ENCODE data around the gene GABBR2.

Gene GABBR2

GRCh38 chr9:98571643-98572042, 137.1 kb downstream of the GABBR2 start:
- FAIRE-seq (no peak), DNase-seq (ENCODE audit: insufficient read length, low spot score) (no peak)
- TF ChIP-seq CTCF (IDR thresholded peaks at IDR 0.05; ENCODE audit: insufficient read depth, missing control alignments) = no peak

- DNase-seq (ENCODE audit: insufficient read length, low spot score) (no peak), FAIRE-seq (no peak)
- TF ChIP-seq CTCF (IDR thresholded peaks at IDR 0.05; ENCODE audit: insufficient read depth, missing control alignments) = peak; percentile 1
Measured at GRCh38 chr9:98570663-98571440, 137.9 kb downstream of the GABBR2 start.

- DNase-seq (ENCODE audit: insufficient read length, low spot score) (no peak), FAIRE-seq (no peak)
- TF ChIP-seq CTCF (IDR thresholded peaks at IDR 0.05; ENCODE audit: insufficient read depth, missing control alignments) = no peak
Measured at GRCh38 chr9:98570055-98570454, 138.7 kb downstream of the GABBR2 start.

GRCh38 chr9:98569491-98569890, 139.2 kb downstream of the GABBR2 start:
- TF ChIP-seq CTCF (IDR thresholded peaks at IDR 0.05; ENCODE audit: insufficient read depth, missing control alignments) = no peak
- DNase-seq (ENCODE audit: insufficient read length, low spot score) (no peak), FAIRE-seq (no peak)

- TF ChIP-seq CTCF (IDR thresholded peaks at IDR 0.05; ENCODE audit: insufficient read depth, missing control alignments) = no peak
- FAIRE-seq (no peak), DNase-seq (ENCODE audit: insufficient read length, low spot score) (no peak)
Measured at GRCh38 chr9:98568909-98569469, 139.7 kb downstream of the GABBR2 start.

- FAIRE-seq (no peak), DNase-seq (ENCODE audit: insufficient read length, low spot score) (no peak)
- TF ChIP-seq CTCF (IDR thresholded peaks at IDR 0.05; ENCODE audit: insufficient read depth, missing control alignments) = no peak
Measured at GRCh38 chr9:98568234-98568908, 140.4 kb downstream of the GABBR2 start.

Measured in D721Med (cell line).